Endothelial cell of umbilical vein (primary cell): ENCODE data around the gene IFI35. TPM values are rescaled to one million over a fixed set of nuclear protein-coding genes. Genes with fewer than 3 reads are reported as not detected.

Experiments used
- BruUV-seq: library from RNA; stranded (reverse); fragments of 400-500 nt; replicated peaks from 2 replicates; lab custom pipeline; 2021; lab: Mats Ljungman, UMichigan
- CTCF ChIA-PET: fragments of 300-600, 350-600 bp; sonication (Branson Sonifier 250); formaldehyde crosslinking; loops from one replicate; lab custom pipeline; 2021; ENCODE audit warnings: antibody characterized with exemption, inconsistent platforms; lab: Charles Lee
- POLR2A ChIA-PET: fragments of 300-600, 350-600 bp; sonication (Branson Sonifier 250); formaldehyde crosslinking; loops from one replicate; lab custom pipeline; 2021; ENCODE audit warnings: antibody characterized with exemption, inconsistent platforms; lab: Charles Lee
- DNase-seq: peaks from one replicate; pipeline ENCODE4 v3.0.0-alpha.2; 2011; ENCODE audit warnings: low read depth, low spot score
- FAIRE-seq: peaks from 2 replicates; lab custom pipeline; 2011; peaks lifted over from hg19 to GRCh38; lab: Jason Lieb, UNC
- H2AFZ ChIP-seq: 2 replicates; pipeline ENCODE4 v1.6.0; 2012; ENCODE audit warnings: low read depth, low read length, control low read depth, inconsistent platforms
- H3K27ac ChIP-seq: 2 replicates; pipeline ENCODE4 v1.5.1; 2011; ENCODE audit warnings: low read depth, mild to moderate bottlenecking, control low read depth, low read length, moderate library complexity; ENCODE audit not compliant: insufficient read depth
- H3K27me3 ChIP-seq, 2 experiments: 2 replicates each; pipeline versions ENCODE4 v1.6.0 to v1.6.1; 2011; ENCODE audit warnings: low read length in 2 of 2, mixed read lengths in 1 of 2; ENCODE audit not compliant: control insufficient read depth in 2 of 2, insufficient read depth in 2 of 2
- H3K36me3 ChIP-seq, 2 experiments: 2 replicates in 1 of 2; 3 replicates in 1 of 2; pipeline ENCODE4 v1.5.1; 2011; ENCODE audit warnings: low read length in 2 of 2, mild to moderate bottlenecking in 1 of 2, moderate library complexity in 1 of 2; ENCODE audit not compliant: control insufficient read depth in 2 of 2, insufficient read depth in 2 of 2; ENCODE audit errors: extremely low read depth in 1 of 2
- H3K4me1 ChIP-seq: 3 replicates; pipeline ENCODE4 v1.5.1; 2011; ENCODE audit warnings: mild to moderate bottlenecking, low read length; ENCODE audit not compliant: control insufficient read depth, insufficient read depth; ENCODE audit errors: extremely low read depth
- H3K4me2 ChIP-seq: 2 replicates; pipeline ENCODE4 v1.6.1; 2011; ENCODE audit warnings: low read length, control low read depth, mixed read lengths; ENCODE audit not compliant: insufficient read depth
- H3K4me3 ChIP-seq, 3 experiments: fragments of 200-600 bp in 1 of 3; sonication (generic), shearing (Covaris generic) in 1 of 3; replicated peaks in 1 of 3; 2 replicates each; pipeline ENCODE4 v1.5.1; 2011 to 2016; ENCODE audit warnings: control low read depth in 3 of 3, low read length in 3 of 3, mild to moderate bottlenecking in 2 of 3, inconsistent platforms in 1 of 3, low read depth in 1 of 3, moderate library complexity in 1 of 3; ENCODE audit not compliant: insufficient read depth in 1 of 3
- H3K79me2 ChIP-seq: 2 replicates; pipeline ENCODE4 v1.6.0; 2012; ENCODE audit warnings: low read length, inconsistent platforms; ENCODE audit not compliant: control insufficient read depth, insufficient read depth
- H3K9ac ChIP-seq: replicated peaks from 2 replicates; pipeline ENCODE3; 2011; ENCODE audit warnings: low read length, control low read depth; ENCODE audit not compliant: insufficient read depth; ENCODE audit errors: extremely low read depth
- H3K9me1 ChIP-seq: replicated peaks from 3 replicates; pipeline ENCODE4 v1.6.0; 2011; ENCODE audit warnings: mild to moderate bottlenecking, low read length; ENCODE audit not compliant: control insufficient read depth, insufficient read depth; ENCODE audit errors: extremely low read depth
- H3K9me3 ChIP-seq: replicated peaks from 2 replicates; pipeline ENCODE4 v1.5.1; 2012; ENCODE audit warnings: low read length, inconsistent platforms; ENCODE audit not compliant: control insufficient read depth, insufficient read depth
- H4K20me1 ChIP-seq: replicated peaks from 2 replicates; pipeline ENCODE3; 2011; ENCODE audit warnings: mild to moderate bottlenecking, low read length; ENCODE audit not compliant: control insufficient read depth, insufficient read depth; ENCODE audit errors: extremely low read depth
- CTCF ChIP-seq, 2 donors: IDR thresholded peaks; 1 replicate in 1 of 2; 2 replicates in 1 of 2; pipeline ENCODE4 v1.5.1; 2011; ENCODE audit warnings: low read length in 2 of 2, mild to moderate bottlenecking in 2 of 2, moderate library complexity in 2 of 2, control low read depth in 1 of 2, inconsistent platforms in 1 of 2, low read depth in 1 of 2; ENCODE audit not compliant: insufficient read depth in 1 of 2; ENCODE audit errors: extremely low read depth in 1 of 2
- EZH2 ChIP-seq: IDR thresholded peaks from 2 replicates; pipeline ENCODE4 v1.6.1; 2012; ENCODE audit warnings: borderline replicate concordance, low read depth, mild to moderate bottlenecking, moderate library complexity, low read length, inconsistent platforms; ENCODE audit not compliant: severe bottlenecking
- FOS ChIP-seq: IDR thresholded peaks from 2 replicates; pipeline ENCODE4 v1.6.1; 2011; ENCODE audit warnings: mild to moderate bottlenecking, low read length, moderate library complexity, borderline replicate concordance; ENCODE audit not compliant: insufficient read depth
- GATA2 ChIP-seq: IDR thresholded peaks from 2 replicates; pipeline ENCODE4 v1.7.0; 2011; ENCODE audit warnings: low read depth, mild to moderate bottlenecking, moderate library complexity, mixed read lengths, low read length; ENCODE audit not compliant: insufficient read length, insufficient read depth
- JUN ChIP-seq: IDR thresholded peaks from 2 replicates; pipeline ENCODE4 v1.6.1; 2011; ENCODE audit warnings: borderline replicate concordance, low read depth; ENCODE audit not compliant: insufficient read length, insufficient read depth
- MAX ChIP-seq: IDR thresholded peaks from 2 replicates; pipeline ENCODE4 v1.6.1; 2011; ENCODE audit not compliant: insufficient read depth, insufficient read length
- MYC ChIP-seq: IDR thresholded peaks from one replicate; pipeline ENCODE4 v1.6.1; 2011; ENCODE audit warnings: mild to moderate bottlenecking, low read depth, low read length
- POLR2A ChIP-seq: IDR thresholded peaks from 2 replicates; pipeline ENCODE4 v1.6.1; 2012; ENCODE audit warnings: low read depth, mild to moderate bottlenecking, control low read depth, low read length
- POLR2AphosphoS5 ChIP-seq: IDR thresholded peaks from 2 replicates; pipeline ENCODE4 v1.6.1; 2012; ENCODE audit warnings: low read depth, mild to moderate bottlenecking, control low read depth, low read length, moderate library complexity; ENCODE audit not compliant: insufficient read depth
- dilution Hi-C: fragments of 300-500 bp; cut with MboI; formaldehyde crosslinking; loops from one replicate; pipeline ENCODE4 v1.15.0; 2019; ENCODE audit warnings: low sequenced_read_pairs; ENCODE audit not compliant: extremely low pct_ligation_motif_present
- intact Hi-C: fragments of 100-400 bp; cut with micrococcal nuclease; formaldehyde crosslinking; loops from one replicate; pipeline ENCODE4 v1.10.0; 2022
- polyA plus RNA-seq, 4 experiments: library from polyadenylated mRNA; depleted of rRNA in 3 of 4; stranded (reverse) in 3 of 4; unstranded in 1 of 4; fragments of >200 nt; gene quantifications; 2 replicates each; pipeline versions ENCODE4 v1.2.1 to v1.2.3, GENCODE V29; 2011 to 2012; ENCODE audit warnings: missing spikeins in 1 of 4
- total RNA-seq: library from RNA; stranded (reverse); gene quantifications from 2 replicates; pipeline ENCODE4 v1.2.3, GENCODE V29; 2021

The IFI35 gene
- total and polyA plus RNA-seq, 2 donors (not counting 3 experiments of a cell fraction or from before 2014, with no cell fraction given): 11.1 to 22.5 TPM

- no peak for TF ChIP-seq MYC
- no peak for TF ChIP-seq POLR2A
- TF ChIP-seq POLR2AphosphoS5: no peak
- no peak overlapping the region for H2AFZ ChIP-seq
- no peak for DNase-seq
- H3K9me3 ChIP-seq: no peaks in the 10 kb centered on the region
- H3K27me3 ChIP-seq: peaks cover 0 to 1% of the 10 kb centered on the region in 2 experiments
- CTCF ChIA-PET: no interaction called here
- POLR2A ChIA-PET: no interaction called here
- no peak for FAIRE-seq
- H4K20me1 ChIP-seq: no peaks in the 10 kb centered on the region
- H3K4me3 ChIP-seq: no peak overlapping the region
- no peaks in the 10 kb centered on the region for H3K36me3 ChIP-seq
- no peak overlapping the region for H3K4me2 ChIP-seq
- no peaks in the 10 kb centered on the region for H3K79me2 ChIP-seq
- H3K4me1 ChIP-seq: peaks cover 3% of the 10 kb centered on the region
- intact Hi-C loops: no loop called here
- H3K27ac ChIP-seq: no peak overlapping the region
- no peaks in the 10 kb centered on the region for H3K9me1 ChIP-seq
- no TSS peak for BruUV-seq
- dilution Hi-C loops: no loop called here
- no peak overlapping the region for H3K9ac ChIP-seq
Measured at GRCh38 chr17:43028221-43028861, 21.8 kb downstream of the IFI35 start.

- Histone ChIP-seq H2AFZ (no peak overlapping the region), H3K4me3 (no peak overlapping the region), H3K9me1 (no peaks in the 10 kb centered on the region), H3K27me3 (peaks cover 0 to 1% of the 10 kb centered on the region in 2 experiments), H3K9ac (no peak overlapping the region), H3K27ac (no peak overlapping the region), H3K79me2 (no peaks in the 10 kb centered on the region), H3K9me3 (no peaks in the 10 kb centered on the region), H4K20me1 (no peaks in the 10 kb centered on the region), H3K4me2 (no peak overlapping the region), H3K4me1 (no peaks in the 10 kb centered on the region), H3K36me3 (no peaks in the 10 kb centered on the region)
- TF ChIP-seq CTCF (IDR thresholded peaks at IDR 0.05; ENCODE audit: extremely low read depth in 1 of 2, insufficient read depth in 1 of 2, low read depth in 1 of 2, low read length in 2 of 2): no peak
- TF ChIP-seq FOS: no peak
- no peak for TF ChIP-seq GATA2
- no peak for TF ChIP-seq MYC
- TF ChIP-seq JUN: no peak
- TF ChIP-seq POLR2A: no peak
- no peak for TF ChIP-seq POLR2AphosphoS5
- no peak for TF ChIP-seq MAX
- TF ChIP-seq EZH2: no peak
- intact Hi-C loops: no loop called here
- FAIRE-seq (no peak), DNase-seq (no peak)
- BruUV-seq: no TSS peak
- POLR2A ChIA-PET: no interaction called here
- CTCF ChIA-PET: no interaction called here
- dilution Hi-C loops: no loop called here
Measured at GRCh38 chr17:43030137-43030767, 23.7 kb downstream of the IFI35 start.
